Measurements from ENCODE around the gene NLGN1.

DNA sequence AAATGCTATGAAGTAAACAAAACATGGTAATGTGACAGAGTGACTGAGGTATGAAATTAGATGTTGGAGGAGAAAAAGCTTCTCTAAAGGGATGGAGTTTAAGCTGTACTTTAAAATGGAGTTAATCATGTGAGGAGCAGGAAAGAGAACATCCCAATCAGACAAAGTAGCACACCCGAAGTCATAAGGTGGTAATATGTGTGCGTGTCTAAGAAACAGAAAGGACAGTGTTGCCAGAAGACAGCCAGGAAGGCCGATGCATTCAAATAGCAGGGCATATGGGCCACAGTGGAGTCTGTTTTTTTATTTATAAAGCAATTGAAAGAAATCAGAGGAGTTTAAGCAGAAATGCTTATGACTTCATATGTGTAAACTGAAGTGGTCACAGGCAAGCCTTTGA lies 376.3 kb downstream of the NLGN1 start:
- TF ChIP-seq, protein P1, sequence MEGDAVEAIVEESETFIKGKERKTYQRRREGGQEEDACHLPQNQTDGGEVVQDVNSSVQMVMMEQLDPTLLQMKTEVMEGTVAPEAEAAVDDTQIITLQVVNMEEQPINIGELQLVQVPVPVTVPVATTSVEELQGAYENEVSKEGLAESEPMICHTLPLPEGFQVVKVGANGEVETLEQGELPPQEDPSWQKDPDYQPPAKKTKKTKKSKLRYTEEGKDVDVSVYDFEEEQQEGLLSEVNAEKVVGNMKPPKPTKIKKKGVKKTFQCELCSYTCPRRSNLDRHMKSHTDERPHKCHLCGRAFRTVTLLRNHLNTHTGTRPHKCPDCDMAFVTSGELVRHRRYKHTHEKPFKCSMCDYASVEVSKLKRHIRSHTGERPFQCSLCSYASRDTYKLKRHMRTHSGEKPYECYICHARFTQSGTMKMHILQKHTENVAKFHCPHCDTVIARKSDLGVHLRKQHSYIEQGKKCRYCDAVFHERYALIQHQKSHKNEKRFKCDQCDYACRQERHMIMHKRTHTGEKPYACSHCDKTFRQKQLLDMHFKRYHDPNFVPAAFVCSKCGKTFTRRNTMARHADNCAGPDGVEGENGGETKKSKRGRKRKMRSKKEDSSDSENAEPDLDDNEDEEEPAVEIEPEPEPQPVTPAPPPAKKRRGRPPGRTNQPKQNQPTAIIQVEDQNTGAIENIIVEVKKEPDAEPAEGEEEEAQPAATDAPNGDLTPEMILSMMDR (IDR thresholded peaks at IDR 0.05), result no peak
- TF ChIP-seq POLR2A (IDR thresholded peaks at IDR 0.05) (no peak), POLR2AphosphoS5 (IDR thresholded peaks at IDR 0.05) (no peak)
